NOMO-1 treated with dmso at 0.1 percent for 144 hours (cell line): ENCODE results near the gene ABL1.
A peak's percentile ranks its signal among the peaks of the same experiment; 100 is the strongest.

Source experiments
- DNase-seq: peaks from one replicate; lab custom pipeline; 2025; ENCODE audit not compliant: unreplicated experiment; lab: John Stamatoyannopoulos, UW

The ABL1 gene

DNA sequence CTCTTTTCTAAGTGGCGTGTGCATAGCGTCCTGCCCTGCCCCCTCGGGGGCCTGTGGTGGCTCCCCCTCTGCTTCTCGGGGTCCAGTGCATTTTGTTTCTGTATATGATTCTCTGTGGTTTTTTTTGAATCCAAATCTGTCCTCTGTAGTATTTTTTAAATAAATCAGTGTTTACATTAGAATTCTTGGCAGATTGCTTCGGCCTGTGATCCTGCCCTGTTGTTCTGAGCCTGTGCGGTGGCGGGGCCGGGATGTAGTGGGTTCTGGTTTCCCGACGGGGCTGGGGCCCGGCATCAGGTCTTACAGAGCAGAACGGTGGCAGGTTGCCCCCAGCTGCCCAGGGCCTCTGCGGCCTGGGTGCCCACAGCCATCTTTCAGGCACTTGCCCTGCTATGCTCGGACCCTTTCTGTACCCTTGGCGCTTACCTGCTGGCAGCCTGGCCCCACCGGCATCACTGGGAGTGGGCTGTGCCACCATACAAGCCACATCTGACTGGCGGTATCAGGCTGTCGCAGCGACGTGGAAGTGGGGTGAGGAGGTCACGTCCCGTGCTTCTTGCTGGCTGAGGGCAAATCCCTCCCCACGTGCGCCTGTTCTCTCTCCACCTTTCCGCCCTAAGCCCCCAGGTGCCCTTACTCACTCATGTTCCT, 52.6 kb downstream of the ABL1 start:
- no peak for DNase-seq

DNA sequence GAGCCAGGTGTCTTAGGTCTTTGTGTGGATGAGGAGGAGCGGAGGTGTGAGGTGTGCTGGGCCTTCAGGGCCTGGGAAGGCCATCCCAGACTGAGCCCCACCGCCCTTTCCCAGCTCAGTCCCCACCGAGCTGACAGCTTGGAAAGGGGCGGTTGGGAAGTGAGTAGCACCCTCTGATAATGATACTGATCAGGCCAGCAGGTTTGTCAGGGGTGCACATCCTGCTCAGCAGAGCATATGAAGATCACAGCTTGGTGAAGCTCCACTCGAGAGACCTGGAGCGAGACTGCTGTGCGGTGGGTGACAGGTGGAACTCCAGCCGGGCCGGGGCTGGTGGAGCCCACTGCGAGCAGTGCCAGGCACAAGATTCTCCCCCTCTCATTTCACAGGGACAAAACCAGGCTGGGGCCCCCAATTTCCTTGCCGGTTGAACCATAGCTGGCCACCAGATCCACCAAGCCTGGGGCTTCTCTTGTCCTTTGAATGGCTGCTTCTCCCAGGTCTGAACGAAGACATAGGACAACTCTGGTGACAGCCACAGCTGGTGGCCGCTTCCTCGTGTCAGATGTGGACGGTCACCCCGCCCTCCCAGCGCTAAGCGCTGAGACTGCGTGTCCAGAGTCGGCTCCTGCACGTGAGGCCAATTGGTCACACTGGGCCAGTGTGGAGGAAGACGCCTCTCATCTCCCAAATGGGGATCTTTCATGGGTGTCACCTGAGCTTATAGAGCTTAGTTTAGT, 53.3 kb downstream of the ABL1 start:
- no peak for DNase-seq

- DNase-seq, result no peak
Measured at GRCh38 chr9:130890124-130890523, 55.1 kb downstream of the ABL1 start.

GRCh38 chr9:130890870-130891687, 56.0 kb downstream of the ABL1 start:
- DNase-seq, result no peak

- no peak for DNase-seq
Measured at GRCh38 chr9:130891688-130892476, 56.8 kb downstream of the ABL1 start.

GRCh38 chr9:130892477-130893304, 57.6 kb downstream of the ABL1 start:
- DNase-seq, result no peak

GRCh38 chr9:130893341-130894101, 58.5 kb downstream of the ABL1 start:
- DNase-seq, result peak; percentile 93

DNA sequence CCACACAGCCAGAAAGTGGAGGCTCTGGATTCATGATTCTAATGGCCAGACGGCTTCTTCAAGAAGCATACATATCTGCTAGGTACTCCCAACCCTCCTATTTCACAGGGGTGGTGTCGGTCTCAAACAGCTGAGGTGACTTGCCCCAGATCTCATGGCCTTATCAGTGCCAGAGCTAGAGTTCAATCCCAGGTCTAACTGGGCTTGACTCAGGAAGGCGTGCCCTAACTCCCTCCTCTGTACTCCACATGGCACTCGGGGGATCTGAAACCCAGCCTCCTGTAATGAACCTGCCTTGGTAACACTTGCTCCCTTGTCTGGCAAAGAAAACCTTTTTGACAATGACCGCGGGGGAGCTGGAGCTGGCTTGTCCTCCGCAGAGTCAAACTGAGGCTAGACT, 59.5 kb downstream of the ABL1 start:
- DNase-seq, result no peak

- no peak for DNase-seq
Measured at GRCh38 chr9:130895038-130895437, 60.0 kb downstream of the ABL1 start.

- no peak for DNase-seq
Measured at GRCh38 chr9:130895481-130896232, 60.6 kb downstream of the ABL1 start.

DNA sequence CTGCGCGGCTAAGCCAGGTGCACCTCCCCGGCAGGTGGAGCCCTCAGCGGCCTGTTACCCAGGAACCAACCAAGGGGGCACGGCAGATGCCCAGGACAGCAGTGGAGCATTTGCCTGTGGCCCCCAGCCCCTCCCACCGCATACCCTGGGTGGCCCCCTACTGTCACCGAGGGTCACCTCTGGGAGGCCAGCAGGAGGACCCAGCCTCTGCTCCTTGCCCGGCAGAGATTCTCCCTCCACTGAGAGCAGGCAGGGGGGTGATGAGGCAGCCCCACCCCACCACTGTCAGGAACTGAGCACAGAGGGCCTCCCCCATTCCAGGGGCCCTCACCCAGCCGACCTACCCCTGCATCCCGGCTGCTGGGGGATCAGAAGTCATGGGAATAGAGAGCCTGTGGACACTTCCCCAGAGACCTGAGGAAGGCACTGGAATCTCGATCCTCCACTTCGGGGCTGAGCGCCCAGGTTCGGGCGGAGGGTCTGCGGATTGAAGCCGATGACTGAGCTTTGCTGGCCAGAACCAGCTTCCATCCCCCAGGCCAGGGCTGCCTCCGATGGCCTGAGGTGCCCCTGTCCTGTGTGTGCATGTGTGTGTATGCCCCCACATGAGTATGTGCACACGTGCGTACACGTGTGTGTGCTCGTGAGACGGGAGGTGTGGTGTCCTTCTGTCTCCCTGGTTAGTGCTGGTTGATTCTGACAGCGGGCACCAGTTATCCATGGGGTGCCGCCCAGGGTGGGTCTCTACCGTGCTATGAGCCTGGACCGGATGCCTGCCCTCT, 61.4 kb downstream of the ABL1 start, which contains the start of gene QRFP:
TSS of gene QRFP (minus strand) at position 580 of the 782 bp plus-strand sequence. CDS start 2,974 bp downstream, outside the sequence.
- no peak for DNase-seq

GRCh38 chr9:130897105-130897751, 62.2 kb downstream of the ABL1 start:
- no peak for DNase-seq

- DNase-seq, result no peak
Measured at GRCh38 chr9:130897848-130898551, 62.9 kb downstream of the ABL1 start.

DNA sequence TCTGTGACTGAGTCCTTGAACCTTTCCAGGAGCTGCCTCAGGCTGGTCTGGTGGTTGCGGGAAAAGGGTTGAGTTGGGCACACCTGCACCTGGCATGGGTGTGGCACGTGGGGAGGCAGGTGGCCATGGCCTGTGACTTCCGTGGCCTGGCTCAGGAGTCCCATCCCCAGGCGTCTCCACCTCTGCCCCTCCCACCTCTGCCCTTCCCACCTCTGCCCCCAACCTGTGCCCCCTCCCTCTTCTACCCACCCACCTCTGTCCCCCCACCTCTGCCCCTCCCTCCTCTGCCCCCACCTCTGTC, 63.4 kb downstream of the ABL1 start:
- DNase-seq, result no peak

GRCh38 chr9:130899051-130899748, 64.1 kb downstream of the ABL1 start:
- DNase-seq, result no peak
